Islet precursor cell (in vitro differentiated cells): ENCODE results near the gene GSTA2.
"Not testable (repeated sequence)": the region's sequence is repeated elsewhere in the genome, so short reads cannot be mapped to it uniquely, and the experiment has no call there.

Experiments
- DNase-seq: peaks from one replicate; pipeline ENCODE4 v3.0.0-alpha.2; 2018

The GSTA2 gene

GRCh38 chr6:52759085-52759484, 4.2 kb downstream of the GSTA2 start:
- DNase-seq, result no peak

GRCh38 chr6:52757651-52758338, 5.5 kb downstream of the GSTA2 start:
- DNase-seq, result not testable (repeated sequence)

GRCh38 chr6:52754443-52754842, 8.8 kb downstream of the GSTA2 start:
- DNase-seq, result no peak

GRCh38 chr6:52753137-52753536, 10.1 kb downstream of the GSTA2 start:
- not testable (repeated sequence) for DNase-seq

- no peak for DNase-seq
These were observed 11.0 kb downstream of the GSTA2 start for GRCh38 chr6:52752310-52752709.

- DNase-seq, result no peak
These were observed 13.6 kb downstream of the GSTA2 start for GRCh38 chr6:52749556-52750152.

GRCh38 chr6:52747301-52747700, 16.0 kb downstream of the GSTA2 start:
- peak; percentile 73 for DNase-seq

GRCh38 chr6:52746213-52746612, 17.1 kb downstream of the GSTA2 start:
- no peak for DNase-seq

- no peak for DNase-seq
These were observed 17.5 kb downstream of the GSTA2 start for GRCh38 chr6:52745764-52746201.

GRCh38 chr6:52741872-52742271, 21.4 kb downstream of the GSTA2 start:
- DNase-seq, result no peak

- no peak for DNase-seq
These were observed 23.6 kb downstream of the GSTA2 start for GRCh38 chr6:52739627-52740026.

GRCh38 chr6:52739134-52739533, 24.1 kb downstream of the GSTA2 start:
- no peak for DNase-seq

GRCh38 chr6:52736145-52736544, 27.1 kb downstream of the GSTA2 start:
- no peak for DNase-seq

- DNase-seq, result no peak
These were observed 28.2 kb downstream of the GSTA2 start for GRCh38 chr6:52735071-52735470.

- no peak for DNase-seq
These were observed 29.2 kb downstream of the GSTA2 start for GRCh38 chr6:52734072-52734471.

- no peak for DNase-seq
These were observed 30.1 kb downstream of the GSTA2 start for GRCh38 chr6:52733172-52733571.

GRCh38 chr6:52731719-52732118, 31.6 kb downstream of the GSTA2 start:
- DNase-seq, result peak; percentile 64

- DNase-seq, result no peak
These were observed 33.7 kb downstream of the GSTA2 start for GRCh38 chr6:52729576-52729975.

- DNase-seq, result peak; percentile 5
These were observed 34.9 kb downstream of the GSTA2 start for GRCh38 chr6:52728394-52728793.

GRCh38 chr6:52727908-52728307, 35.4 kb downstream of the GSTA2 start:
- DNase-seq, result peak; percentile 4

GRCh38 chr6:52726741-52727535, 36.3 kb downstream of the GSTA2 start:
- DNase-seq, result peak; percentile 27

- DNase-seq, result no peak
These were observed 37.1 kb downstream of the GSTA2 start for GRCh38 chr6:52726193-52726542.

- no peak for DNase-seq
These were observed 37.6 kb downstream of the GSTA2 start for GRCh38 chr6:52725535-52726192.

GRCh38 chr6:52725143-52725534, 38.1 kb downstream of the GSTA2 start:
- no peak for DNase-seq
